GM19328 (cell line): ENCODE data around the gene GBA2.

ENCODE experiments used
- ATAC-seq: cut with Tn5 transposase; IDR thresholded peaks from one replicate; pipeline ENCODE4 v1.9.1; 2021; ENCODE audit warnings: mild to moderate bottlenecking, moderate library complexity; ENCODE audit not compliant: unreplicated experiment

GBA2 gene

DNA sequence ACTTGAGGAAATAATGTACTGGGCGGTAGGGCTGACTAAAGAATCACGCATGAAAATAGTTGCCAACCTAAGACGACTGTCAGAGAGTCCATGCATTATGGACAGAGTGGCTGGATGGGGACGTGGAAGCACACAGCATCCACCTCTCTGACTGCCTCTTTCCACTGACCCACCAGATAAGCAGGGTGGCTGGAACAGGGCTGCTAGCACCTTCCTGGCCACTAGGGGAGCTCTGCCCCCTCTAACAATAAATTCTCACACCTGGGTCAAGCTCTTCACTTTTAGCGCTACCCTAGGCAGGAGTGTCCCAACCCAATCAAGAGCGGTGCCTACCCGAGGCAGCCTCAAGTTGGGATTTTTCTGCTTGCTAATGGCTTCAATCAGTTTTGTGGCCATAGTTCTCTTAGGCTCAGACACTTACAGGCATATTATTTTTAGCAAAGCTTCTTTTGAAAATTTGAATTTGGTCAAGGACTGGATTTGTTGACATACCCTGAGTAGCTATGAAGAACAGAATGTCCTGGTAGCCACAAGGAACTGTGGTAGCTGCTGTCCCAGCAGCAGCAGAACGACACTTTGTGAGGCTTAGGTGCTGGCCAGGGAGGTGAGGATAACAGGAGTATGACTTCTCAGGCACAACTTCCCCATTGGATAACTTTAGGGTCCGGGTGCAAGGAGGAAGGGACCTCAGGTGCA, 52.4 kb downstream of the GBA2 start:
- ATAC-seq, result peak; percentile 70

DNA sequence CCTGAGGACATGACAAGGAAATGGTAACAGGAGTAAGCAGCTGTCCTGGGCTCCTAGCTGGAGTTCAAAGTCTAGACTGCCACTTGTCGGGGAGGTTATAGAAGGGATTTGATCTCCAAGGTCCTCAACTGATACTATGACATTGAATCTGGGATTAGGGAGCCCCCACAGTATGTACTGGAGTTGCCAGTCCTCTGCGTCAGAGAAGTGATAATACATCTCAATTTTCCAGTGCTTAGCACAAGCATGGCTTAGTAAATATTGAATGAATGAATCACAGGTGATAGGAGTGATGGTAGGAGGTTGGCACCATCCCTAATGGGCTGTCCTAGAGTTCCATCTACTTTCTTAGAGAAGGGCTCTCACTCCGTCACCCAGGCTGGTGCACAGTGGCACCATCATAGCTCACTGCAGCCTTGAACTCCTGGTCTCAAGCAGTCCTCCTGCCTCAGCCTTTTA, 53.1 kb downstream of the GBA2 start:
- ATAC-seq, result no peak

DNA sequence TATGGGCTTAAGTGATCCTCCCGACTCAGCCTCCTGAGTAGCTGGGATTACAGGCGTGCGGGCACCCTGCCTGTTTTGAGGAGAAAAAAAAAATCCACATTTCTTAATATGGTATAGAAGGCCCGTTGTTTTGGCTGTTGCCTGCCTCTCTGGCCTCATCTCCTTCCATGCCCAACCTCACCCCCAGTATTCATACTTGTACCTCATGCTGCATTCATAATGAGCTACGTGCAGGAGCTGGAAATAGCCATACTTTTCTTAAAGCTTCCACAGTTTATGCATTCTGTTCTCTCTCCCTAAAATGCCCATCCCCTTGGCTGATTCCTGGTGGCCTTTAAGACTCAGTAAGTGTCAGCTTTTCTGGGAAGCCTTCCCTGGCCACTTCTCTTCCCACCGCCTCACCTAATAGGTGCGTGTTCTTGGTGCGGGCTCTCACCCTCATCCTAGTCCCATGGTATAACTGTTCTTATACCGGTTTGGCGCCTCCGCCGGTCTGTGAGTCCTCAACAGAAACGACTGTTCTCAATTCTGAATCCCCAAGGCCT, 57.2 kb downstream of the GBA2 start:
- ATAC-seq, result no peak

GRCh38 chr9:35691334-35691650, 57.7 kb downstream of the GBA2 start:
- no peak for ATAC-seq

DNA sequence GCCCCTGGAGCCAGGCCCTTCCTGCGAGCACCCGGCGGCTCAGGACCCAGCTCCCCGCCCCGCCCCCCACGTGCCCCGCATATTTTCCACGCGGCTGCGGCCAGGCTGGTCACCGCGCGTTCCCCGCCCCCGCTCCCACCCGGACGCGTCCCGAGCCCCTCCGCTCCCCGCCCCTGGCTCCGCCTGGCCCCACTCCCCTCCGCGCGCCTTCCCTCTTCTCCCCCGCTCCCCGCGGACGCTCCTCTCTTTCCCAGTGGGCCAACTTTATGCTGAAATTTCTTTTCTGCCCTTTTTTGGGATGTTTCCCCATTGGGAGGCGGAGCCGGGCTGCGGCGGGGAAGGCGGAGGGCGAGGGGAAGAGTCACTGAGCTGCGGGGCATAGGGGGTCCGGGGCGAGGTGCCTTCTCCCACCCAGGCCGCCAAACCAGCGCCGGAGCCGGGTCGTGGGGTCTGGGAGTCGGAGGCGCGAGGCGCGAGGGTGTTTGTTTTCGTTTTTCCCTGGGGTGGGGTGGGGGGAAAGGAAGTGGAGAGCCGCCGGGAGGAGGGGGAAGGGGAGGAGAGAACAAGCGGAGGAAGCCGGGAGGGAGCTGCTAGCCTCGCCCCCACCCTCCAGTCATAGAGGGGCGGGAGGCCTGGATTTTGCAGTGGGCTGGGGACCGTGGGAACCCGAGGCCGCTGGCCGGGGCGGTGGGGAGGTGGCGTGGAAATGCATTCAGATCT, 58.3 kb downstream of the GBA2 start:
- ATAC-seq, result no peak

- no peak for ATAC-seq
These were observed 58.8 kb downstream of the GBA2 start for GRCh38 chr9:35690294-35690613.

GRCh38 chr9:35689542-35690293, 59.3 kb downstream of the GBA2 start, which contains the start of gene TPM2:
Gene TPM2, minus strand, starts transcription at chr9:35689925. Its CDS starts 108 bp downstream, at chr9:35689817.
- ATAC-seq, result no peak

DNA sequence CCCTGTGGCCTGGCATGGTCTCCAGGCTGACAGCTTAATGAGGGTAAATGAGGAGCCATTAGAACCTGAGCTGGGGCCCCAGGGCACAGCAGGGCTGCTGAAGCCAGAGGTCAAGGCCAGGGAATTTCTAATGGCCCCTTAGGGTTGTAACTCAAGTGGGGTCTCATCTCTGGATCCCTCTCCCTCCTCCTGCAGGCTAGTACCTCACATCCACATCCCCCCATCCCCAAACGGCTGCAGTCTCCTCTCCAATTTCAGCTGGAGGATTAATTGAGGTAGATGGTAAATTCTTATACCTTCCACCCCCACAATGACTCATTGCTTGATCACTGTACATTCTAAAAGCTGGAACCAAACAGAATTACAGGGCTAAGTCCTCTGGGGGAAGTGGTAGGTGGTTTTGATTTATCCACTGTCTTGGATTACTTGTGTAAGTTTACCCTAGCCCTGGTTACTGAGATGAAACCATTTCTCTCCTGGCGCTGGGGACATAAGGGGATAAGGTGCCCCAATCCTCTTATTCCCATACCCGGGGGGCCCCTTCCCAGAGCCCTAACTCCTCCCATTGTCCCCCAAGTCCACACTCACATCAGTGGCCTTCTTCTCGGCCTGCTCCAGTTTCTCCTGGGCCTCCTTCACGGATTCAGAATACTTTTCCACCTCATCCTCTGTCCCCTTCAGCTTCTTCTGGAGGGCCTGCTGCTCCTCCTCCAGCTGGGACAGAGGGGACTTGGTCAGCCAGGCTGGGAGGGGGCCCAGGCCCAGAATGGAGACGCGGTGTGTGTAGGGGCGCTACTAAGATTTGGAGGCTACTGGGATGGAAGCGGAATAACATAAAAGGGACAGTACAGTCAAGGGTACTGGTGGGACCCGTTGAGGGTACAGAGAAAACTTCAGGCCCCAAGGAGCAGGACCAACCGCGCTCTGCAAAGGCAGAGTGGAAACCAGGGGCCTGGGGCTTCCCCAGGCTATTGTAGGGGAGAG, 60.2 kb downstream of the GBA2 start:
- ATAC-seq, result no peak

DNA sequence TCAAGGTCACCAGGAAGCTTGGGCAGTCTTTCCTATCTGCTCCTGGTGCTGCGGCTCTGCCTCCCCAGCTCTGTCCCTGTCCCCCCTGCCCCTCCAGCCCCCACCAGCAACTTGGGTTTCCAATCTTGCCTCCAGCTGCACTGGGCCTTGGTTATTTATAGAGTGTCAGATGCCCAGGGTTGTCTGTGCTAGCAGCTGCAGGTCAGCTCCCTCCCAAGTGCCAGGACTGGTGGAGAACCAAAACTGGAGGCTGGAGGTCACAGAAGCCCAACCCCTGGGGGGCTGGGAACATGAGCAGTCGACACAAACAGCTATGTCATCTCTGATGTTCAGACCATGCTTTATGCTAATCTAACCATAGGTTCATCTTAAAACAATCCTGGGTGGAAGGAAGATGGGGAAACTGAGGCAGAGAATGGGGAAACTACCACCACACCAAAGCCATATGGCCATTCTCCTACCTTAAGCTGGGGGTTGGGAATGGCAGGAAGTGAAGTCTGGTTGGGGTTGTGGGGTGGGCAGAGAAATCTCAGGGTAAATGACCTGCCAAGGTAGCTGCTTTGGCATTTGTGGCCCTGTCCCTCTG, 61.0 kb downstream of the GBA2 start:
- ATAC-seq, result no peak

- no peak for ATAC-seq
These were observed 61.7 kb downstream of the GBA2 start for GRCh38 chr9:35687306-35687705.
